ENCODE results near the gene SOX1. TPM values are rescaled to one million over a fixed set of nuclear protein-coding genes. Genes with fewer than 3 reads are reported as not detected.

SOX1 gene
- total and polyA plus RNA-seq, 3 experiments from 2014 or later = not detected

DNA sequence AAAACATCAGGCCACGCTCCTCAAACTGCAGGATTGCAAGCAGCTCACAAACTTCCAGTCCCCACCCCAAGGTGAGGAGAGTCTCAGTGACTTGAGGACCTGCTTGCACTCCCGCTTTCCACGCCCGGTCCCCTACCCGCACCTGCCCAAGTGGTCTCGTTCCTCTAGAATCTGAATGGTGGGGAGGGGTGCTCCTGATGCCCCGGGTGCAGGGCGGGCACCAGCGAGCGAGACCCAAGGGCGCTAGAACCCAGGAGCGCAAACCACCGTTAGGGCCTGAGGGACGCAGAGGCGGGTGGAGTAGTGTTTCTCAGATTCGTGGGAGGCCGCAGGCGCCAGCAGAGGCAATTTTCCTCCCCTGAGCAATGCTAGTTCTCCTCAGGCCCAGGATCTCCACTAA lies 40.3 kb downstream of the SOX1 start:
- H3K27me3 Mint-ChIP-seq = peaks cover 29 to 43% of the 10 kb centered on the region in 2 donors
- Histone ChIP-seq H3K4me3 (ENCODE audit: low read length) (no peak overlapping the region), H3K4me1 (ENCODE audit: insufficient read depth, low read length) (no peaks in the 10 kb centered on the region), H3K9me3 (ENCODE audit: low read length) (no peaks in the 10 kb centered on the region), H3K36me3 (ENCODE audit: insufficient read depth, low read length) (no peaks in the 10 kb centered on the region), H3K27me3 (ENCODE audit: insufficient read depth, low read length, poor library complexity, severe bottlenecking) (no peaks in the 10 kb centered on the region), H3K27ac (ENCODE audit: low read depth, low read length) (no peak overlapping the region)
- H3K36me3 Mint-ChIP-seq = no peaks in the 10 kb centered on the region
- H3K9me3 Mint-ChIP-seq = peaks cover 0 to 3% (median 0%) of the 10 kb centered on the region in 5 donors
- ChIA-PET CTCF (no interaction called here), POLR2A (no interaction called here)
- DNase-seq = no peak
- no peak overlapping the region for H3K27ac Mint-ChIP-seq
- H3K4me3 Mint-ChIP-seq = no peak overlapping the region
- H3K4me1 Mint-ChIP-seq = no peaks in the 10 kb centered on the region

DNA sequence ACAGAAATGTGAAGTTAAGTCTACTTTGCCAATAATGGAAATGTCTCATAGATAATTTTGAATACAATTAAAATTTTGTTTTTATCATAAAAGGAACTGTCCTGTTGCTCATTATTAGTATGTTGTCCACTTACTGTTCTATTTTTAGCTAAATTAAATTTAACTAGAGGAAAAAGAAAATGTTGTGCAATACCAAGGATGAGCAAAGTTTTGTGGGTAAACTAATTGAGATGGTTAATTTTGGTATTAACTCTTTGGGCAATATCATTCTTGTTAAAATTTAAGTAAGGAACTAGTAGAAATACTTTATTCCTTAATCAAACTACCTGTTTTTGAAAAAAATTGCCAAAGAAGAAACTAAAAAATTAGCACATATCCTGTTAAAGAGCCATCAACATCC lies 43.5 kb downstream of the SOX1 start:
- no peaks in the 10 kb centered on the region for H3K27me3 ChIP-seq (ENCODE audit: insufficient read depth, low read length, poor library complexity, severe bottlenecking)
- H3K36me3 ChIP-seq (ENCODE audit: insufficient read depth, low read length) = no peaks in the 10 kb centered on the region
- Mint-ChIP-seq H3K27ac (no peak overlapping the region), H3K27me3 (peaks cover 32 to 38% of the 10 kb centered on the region in 2 donors), H3K4me3 (no peak overlapping the region), H3K9me3 (peaks cover 0 to 3% (median 2%) of the 10 kb centered on the region in 5 donors), H3K4me1 (no peaks in the 10 kb centered on the region), H3K36me3 (no peaks in the 10 kb centered on the region)
- ChIA-PET POLR2A (no interaction called here), CTCF (no interaction called here)
- H3K27ac ChIP-seq (ENCODE audit: low read depth, low read length) = no peak overlapping the region
- no peak for DNase-seq
- H3K4me3 ChIP-seq (ENCODE audit: low read length) = no peak overlapping the region
- no peaks in the 10 kb centered on the region for H3K4me1 ChIP-seq (ENCODE audit: insufficient read depth, low read length)
- H3K9me3 ChIP-seq (ENCODE audit: low read length) = no peaks in the 10 kb centered on the region

DNA sequence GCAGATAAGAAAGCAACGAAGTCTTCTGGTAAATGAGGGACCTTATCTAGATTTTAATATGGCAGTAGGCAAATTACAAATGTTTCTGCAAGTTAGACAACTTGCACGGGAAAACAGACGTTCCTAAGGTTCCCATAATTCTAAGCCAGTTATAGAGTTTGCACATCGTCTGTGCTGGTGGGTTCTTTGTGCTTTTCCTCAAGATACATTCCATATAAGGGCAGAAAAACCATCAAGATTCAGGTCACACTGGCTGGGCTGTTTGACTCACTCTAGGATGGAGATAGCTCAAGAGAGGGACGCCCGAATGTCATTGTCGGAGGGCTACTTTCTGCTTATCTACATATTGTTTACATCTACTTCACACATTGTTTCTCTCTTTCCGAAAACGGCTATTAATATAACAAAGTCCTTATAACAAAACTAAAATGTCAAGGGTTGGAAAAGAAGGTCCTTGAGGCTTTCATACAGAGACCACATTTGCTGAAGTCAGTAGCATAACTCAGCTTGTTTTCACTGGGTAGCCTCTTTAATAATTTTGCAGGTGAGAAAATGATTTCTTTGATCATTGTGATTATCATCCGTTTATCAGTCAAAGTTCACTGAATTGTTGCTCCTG lies 44.4 kb downstream of the SOX1 start:
- ChIA-PET POLR2A (no interaction called here), CTCF (no interaction called here)
- H3K36me3 Mint-ChIP-seq = no peaks in the 10 kb centered on the region
- no peak overlapping the region for H3K27ac ChIP-seq (ENCODE audit: low read depth, low read length)
- no peaks in the 10 kb centered on the region for H3K36me3 ChIP-seq (ENCODE audit: insufficient read depth, low read length)
- H3K4me1 Mint-ChIP-seq = no peaks in the 10 kb centered on the region
- no peak for DNase-seq
- H3K27ac Mint-ChIP-seq = no peak overlapping the region
- H3K27me3 Mint-ChIP-seq = peaks cover 30% of the 10 kb centered on the region in 2 donors
- H3K4me3 Mint-ChIP-seq = no peak overlapping the region
- H3K4me1 ChIP-seq (ENCODE audit: insufficient read depth, low read length) = no peaks in the 10 kb centered on the region
- no peak overlapping the region for H3K4me3 ChIP-seq (ENCODE audit: low read length)
- H3K27me3 ChIP-seq (ENCODE audit: insufficient read depth, low read length, poor library complexity, severe bottlenecking) = no peaks in the 10 kb centered on the region
- no peaks in the 10 kb centered on the region for H3K9me3 ChIP-seq (ENCODE audit: low read length)
- peaks cover 0 to 3% (median 2%) of the 10 kb centered on the region in 5 donors for H3K9me3 Mint-ChIP-seq

DNA sequence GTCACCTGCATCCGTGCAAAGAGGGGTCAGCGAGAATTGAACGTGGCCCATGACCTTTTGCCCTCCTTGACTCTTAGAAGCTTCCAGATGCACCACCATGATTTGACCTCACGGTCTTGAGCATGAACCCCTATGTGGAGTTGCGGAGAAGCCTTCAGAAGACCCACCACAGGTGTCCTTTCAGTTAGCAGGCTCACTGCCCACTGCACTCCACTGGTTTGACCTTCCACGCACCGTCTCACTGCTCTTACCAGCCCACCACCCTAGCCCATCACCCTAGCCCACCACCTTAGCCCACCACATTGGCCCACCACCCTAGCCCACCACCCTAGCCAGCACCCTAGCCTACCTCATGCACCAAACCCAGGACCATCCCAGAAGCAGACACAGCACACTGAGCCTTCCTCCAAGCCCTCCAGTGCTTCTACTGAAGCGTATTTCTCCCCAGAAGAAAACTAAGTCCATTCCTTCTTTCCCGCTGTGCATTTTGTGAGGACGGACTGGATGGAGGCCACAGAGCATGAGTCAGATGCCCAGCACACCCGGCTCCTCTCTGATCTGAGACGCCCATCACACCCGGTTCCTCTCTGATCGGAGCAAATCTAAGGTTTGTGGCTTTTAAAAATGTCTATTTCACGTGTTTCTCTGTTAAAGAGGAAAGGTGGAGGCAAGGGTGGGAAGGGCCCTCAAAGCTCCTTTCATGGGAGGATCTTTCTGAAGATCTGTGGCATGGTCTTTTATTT lies 45.8 kb downstream of the SOX1 start:
- H3K27me3 ChIP-seq (ENCODE audit: insufficient read depth, low read length, poor library complexity, severe bottlenecking) = no peaks in the 10 kb centered on the region
- Mint-ChIP-seq H3K4me3 (no peak overlapping the region), H3K36me3 (no peaks in the 10 kb centered on the region), H3K4me1 (no peaks in the 10 kb centered on the region), H3K27ac (no peak overlapping the region), H3K27me3 (peaks cover 23 to 25% of the 10 kb centered on the region in 2 donors), H3K9me3 (peaks cover 0 to 3% (median 2%) of the 10 kb centered on the region in 5 donors)
- no peak overlapping the region for H3K27ac ChIP-seq (ENCODE audit: low read depth, low read length)
- no peak for DNase-seq
- POLR2A ChIA-PET = no interaction called here
- CTCF ChIA-PET = no interaction called here
- H3K9me3 ChIP-seq (ENCODE audit: low read length) = no peaks in the 10 kb centered on the region
- no peaks in the 10 kb centered on the region for H3K4me1 ChIP-seq (ENCODE audit: insufficient read depth, low read length)
- no peak overlapping the region for H3K4me3 ChIP-seq (ENCODE audit: low read length)
- no peaks in the 10 kb centered on the region for H3K36me3 ChIP-seq (ENCODE audit: insufficient read depth, low read length)

DNA sequence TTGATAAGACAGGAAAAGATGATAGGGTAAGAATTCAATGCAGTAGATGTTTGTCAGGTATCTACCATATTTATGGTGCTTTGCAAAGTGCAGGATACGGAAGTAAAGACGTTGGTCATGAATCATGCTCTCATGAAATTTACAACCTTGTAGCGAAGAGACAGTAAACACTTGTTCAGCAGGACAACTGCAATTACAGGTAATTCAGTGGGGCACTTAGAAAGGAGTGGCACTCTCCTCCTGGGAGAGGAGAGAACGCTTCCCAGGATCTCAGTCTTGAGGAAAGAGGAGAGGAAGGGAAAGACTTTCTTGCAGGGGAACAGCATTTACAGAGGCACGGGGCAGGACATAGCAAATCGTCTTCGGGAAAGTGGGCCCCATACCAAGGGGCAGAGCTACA lies 46.4 kb downstream of the SOX1 start:
- Histone ChIP-seq H3K27me3 (ENCODE audit: insufficient read depth, low read length, poor library complexity, severe bottlenecking) (no peaks in the 10 kb centered on the region), H3K4me3 (ENCODE audit: low read length) (no peak overlapping the region), H3K36me3 (ENCODE audit: insufficient read depth, low read length) (no peaks in the 10 kb centered on the region), H3K27ac (ENCODE audit: low read depth, low read length) (no peak overlapping the region), H3K9me3 (ENCODE audit: low read length) (no peaks in the 10 kb centered on the region), H3K4me1 (ENCODE audit: insufficient read depth, low read length) (no peaks in the 10 kb centered on the region)
- no peak overlapping the region for H3K27ac Mint-ChIP-seq
- ChIA-PET CTCF (no interaction called here), POLR2A (no interaction called here)
- DNase-seq = no peak
- H3K36me3 Mint-ChIP-seq = no peaks in the 10 kb centered on the region
- no peak overlapping the region for H3K4me3 Mint-ChIP-seq
- peaks cover 0 to 3% (median 2%) of the 10 kb centered on the region in 5 donors for H3K9me3 Mint-ChIP-seq
- H3K4me1 Mint-ChIP-seq = no peaks in the 10 kb centered on the region
- peaks cover 21 to 25% of the 10 kb centered on the region in 2 donors for H3K27me3 Mint-ChIP-seq

DNA sequence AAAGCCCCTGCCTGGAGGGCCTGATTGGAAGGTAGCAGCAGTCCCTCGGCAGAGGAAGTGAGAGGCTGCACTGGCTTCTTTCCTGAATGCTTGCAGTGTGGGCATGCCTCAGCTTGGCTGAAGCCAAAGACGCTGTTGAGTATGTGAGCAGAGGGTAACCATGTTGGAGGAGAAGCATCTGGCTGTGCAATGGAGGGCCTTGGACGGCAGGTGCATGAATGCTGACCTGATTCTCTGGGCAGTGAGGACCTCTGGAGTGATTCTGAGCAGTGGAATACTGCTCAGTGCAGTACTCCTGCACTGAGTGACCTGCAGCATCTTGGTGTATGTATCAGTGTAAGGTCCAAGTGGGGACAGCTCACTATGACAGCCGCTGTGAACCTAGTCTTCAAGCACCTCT lies 46.9 kb downstream of the SOX1 start:
- H3K36me3 ChIP-seq (ENCODE audit: insufficient read depth, low read length) = no peaks in the 10 kb centered on the region
- Mint-ChIP-seq H3K36me3 (no peaks in the 10 kb centered on the region), H3K4me1 (no peaks in the 10 kb centered on the region), H3K27me3 (peaks cover 16 to 21% of the 10 kb centered on the region in 2 donors), H3K9me3 (peaks cover 0 to 2% (median 0%) of the 10 kb centered on the region in 5 donors), H3K4me3 (no peak overlapping the region), H3K27ac (peak overlapping the region in 1 of 8 donors; percentile 35)
- H3K4me3 ChIP-seq (ENCODE audit: low read length) = no peak overlapping the region
- H3K4me1 ChIP-seq (ENCODE audit: insufficient read depth, low read length) = no peaks in the 10 kb centered on the region
- ChIA-PET POLR2A (no interaction called here), CTCF (no interaction called here)
- no peaks in the 10 kb centered on the region for H3K27me3 ChIP-seq (ENCODE audit: insufficient read depth, low read length, poor library complexity, severe bottlenecking)
- no peak overlapping the region for H3K27ac ChIP-seq (ENCODE audit: low read depth, low read length)
- DNase-seq = no peak
- H3K9me3 ChIP-seq (ENCODE audit: low read length) = no peaks in the 10 kb centered on the region

DNA sequence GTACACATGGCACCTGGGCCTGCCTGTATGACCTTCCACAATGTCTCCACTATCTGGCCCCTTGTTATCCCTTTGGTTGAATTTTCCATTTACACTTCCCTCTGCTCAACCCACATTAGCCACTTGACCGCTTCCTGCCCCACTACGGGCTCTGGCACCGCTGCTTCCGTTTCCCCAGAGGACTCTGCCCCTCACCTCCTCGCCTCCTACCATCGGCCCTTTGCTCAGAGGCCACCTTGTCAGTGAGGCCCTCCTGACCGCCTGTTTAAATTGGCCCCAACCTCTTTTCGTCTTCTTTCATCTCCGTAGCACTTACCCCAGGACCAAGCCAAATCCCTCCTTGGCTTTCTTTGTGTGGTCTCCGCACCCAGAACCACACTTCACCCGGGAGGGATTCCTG lies 47.4 kb downstream of the SOX1 start:
- Mint-ChIP-seq H3K9me3 (peaks cover 0 to 2% (median 0%) of the 10 kb centered on the region in 5 donors), H3K4me3 (no peak overlapping the region), H3K4me1 (no peaks in the 10 kb centered on the region), H3K36me3 (no peaks in the 10 kb centered on the region), H3K27ac (no peak overlapping the region), H3K27me3 (peaks cover 15 to 19% of the 10 kb centered on the region in 2 donors)
- CTCF ChIA-PET = no interaction called here
- H3K27me3 ChIP-seq (ENCODE audit: insufficient read depth, low read length, poor library complexity, severe bottlenecking) = no peaks in the 10 kb centered on the region
- POLR2A ChIA-PET = no interaction called here
- no peaks in the 10 kb centered on the region for H3K4me1 ChIP-seq (ENCODE audit: insufficient read depth, low read length)
- H3K36me3 ChIP-seq (ENCODE audit: insufficient read depth, low read length) = no peaks in the 10 kb centered on the region
- no peak for DNase-seq
- no peak overlapping the region for H3K4me3 ChIP-seq (ENCODE audit: low read length)
- no peak overlapping the region for H3K27ac ChIP-seq (ENCODE audit: low read depth, low read length)
- no peaks in the 10 kb centered on the region for H3K9me3 ChIP-seq (ENCODE audit: low read length)

DNA sequence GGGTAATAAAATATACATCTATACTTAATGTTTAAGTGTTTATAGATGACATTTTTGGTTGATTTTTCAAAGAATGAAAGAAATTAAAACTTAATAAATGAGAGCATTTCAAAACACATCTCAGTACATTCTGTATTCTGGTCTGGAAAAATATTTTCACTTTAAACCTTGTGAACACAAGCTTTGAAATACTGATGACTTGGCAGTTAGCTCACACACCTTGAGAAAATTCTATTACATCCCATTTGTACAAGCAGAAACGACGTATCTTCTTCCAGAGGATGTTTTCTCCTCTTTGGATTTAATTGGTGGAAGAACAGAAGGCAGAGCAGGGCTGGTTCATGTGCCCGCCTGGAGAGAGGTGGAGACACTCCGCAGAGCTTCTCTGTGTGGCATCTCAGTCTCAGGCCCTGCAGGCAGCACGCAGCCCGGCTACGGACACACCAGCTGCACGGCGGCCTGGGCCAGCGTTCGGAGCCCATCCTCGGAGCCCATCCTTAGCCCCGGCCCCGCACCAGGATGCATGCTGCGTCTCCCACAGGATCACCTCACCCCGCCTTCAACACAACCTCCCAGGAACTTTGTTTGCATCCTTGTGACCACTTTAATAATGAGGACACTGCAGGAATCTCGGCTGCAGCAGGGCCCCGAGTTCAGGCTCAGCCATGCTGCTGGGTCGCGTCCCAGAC lies 48.6 kb downstream of the SOX1 start:
- Mint-ChIP-seq H3K4me3 (no peak overlapping the region), H3K4me1 (no peaks in the 10 kb centered on the region), H3K27me3 (peaks cover 9 to 14% of the 10 kb centered on the region in 2 donors), H3K36me3 (no peaks in the 10 kb centered on the region), H3K27ac (no peak overlapping the region), H3K9me3 (peaks cover 0 to 2% (median 0%) of the 10 kb centered on the region in 5 donors)
- Histone ChIP-seq H3K27me3 (ENCODE audit: insufficient read depth, low read length, poor library complexity, severe bottlenecking) (no peaks in the 10 kb centered on the region), H3K4me3 (ENCODE audit: low read length) (no peak overlapping the region), H3K27ac (ENCODE audit: low read depth, low read length) (no peak overlapping the region), H3K4me1 (ENCODE audit: insufficient read depth, low read length) (no peaks in the 10 kb centered on the region), H3K36me3 (ENCODE audit: insufficient read depth, low read length) (no peaks in the 10 kb centered on the region), H3K9me3 (ENCODE audit: low read length) (no peaks in the 10 kb centered on the region)
- CTCF ChIA-PET = no interaction called here
- POLR2A ChIA-PET = no interaction called here
- DNase-seq = no peak
